ENCODE results near the gene ADGRA3.

ADGRA3 gene

DNA sequence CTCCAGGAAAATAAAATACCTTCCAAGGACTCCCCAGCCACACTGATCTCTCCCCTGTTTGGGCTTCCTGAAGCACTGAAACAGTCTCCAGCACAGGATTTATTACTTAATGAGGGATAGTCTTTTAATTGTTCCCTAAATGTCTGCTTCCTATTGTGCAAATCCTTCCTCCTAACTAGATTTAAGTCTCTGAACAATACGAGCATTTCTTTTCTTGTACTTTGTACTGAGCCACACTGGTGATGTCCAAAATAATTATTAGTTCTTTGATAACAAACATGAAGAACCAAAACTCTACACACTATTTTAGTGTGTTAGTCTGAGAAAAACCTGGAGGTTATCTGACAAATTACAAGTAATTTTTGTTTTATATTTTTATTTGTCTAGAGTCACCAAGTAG is 5.1 kb downstream of the ADGRA3 start:
- in situ Hi-C loops (cut with MboI; ENCODE audit: low sequenced_read_pairs) = no loop called here

DNA sequence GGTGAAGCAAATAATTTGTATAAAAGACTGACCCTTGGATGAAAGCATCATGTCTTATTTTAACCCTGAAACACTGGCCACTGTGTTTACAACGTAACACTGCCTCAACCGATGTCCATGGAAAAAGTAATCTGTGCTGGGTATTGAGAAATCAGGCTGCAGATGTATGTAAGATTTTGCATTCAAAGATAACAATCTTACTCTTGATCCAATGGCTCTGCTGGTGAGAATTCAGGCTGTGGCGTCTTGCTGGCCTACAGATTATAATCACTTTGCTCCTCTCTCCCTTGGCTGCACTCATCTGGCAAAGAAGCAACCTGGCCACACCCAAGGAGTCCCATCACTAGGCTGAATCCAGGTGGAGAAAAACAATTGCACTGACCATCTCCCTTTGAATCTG is 7.5 kb downstream of the ADGRA3 start:
- in situ Hi-C loops (cut with MboI; ENCODE audit: low sequenced_read_pairs) = no loop called here

DNA sequence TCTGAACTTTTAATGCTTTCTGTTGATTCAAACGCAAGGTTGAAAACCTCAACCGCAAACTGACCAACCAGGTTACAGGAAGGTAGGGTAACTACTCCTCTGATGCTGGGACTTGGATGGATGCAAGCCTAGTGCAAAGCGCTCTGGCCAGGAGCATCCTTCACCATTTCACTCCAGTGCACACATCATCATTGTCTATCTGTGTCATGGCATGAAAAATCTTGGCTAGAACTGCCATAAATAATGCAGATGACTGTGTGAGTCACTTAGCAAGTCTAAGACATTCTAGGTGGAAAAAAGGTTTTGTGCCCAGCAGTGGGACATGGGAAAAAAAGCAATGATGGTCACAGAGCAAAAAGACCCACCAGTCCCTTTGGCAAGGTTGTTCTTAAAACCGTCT is 10.9 kb downstream of the ADGRA3 start:
- in situ Hi-C loops (cut with MboI; ENCODE audit: low sequenced_read_pairs) = no loop called here

DNA sequence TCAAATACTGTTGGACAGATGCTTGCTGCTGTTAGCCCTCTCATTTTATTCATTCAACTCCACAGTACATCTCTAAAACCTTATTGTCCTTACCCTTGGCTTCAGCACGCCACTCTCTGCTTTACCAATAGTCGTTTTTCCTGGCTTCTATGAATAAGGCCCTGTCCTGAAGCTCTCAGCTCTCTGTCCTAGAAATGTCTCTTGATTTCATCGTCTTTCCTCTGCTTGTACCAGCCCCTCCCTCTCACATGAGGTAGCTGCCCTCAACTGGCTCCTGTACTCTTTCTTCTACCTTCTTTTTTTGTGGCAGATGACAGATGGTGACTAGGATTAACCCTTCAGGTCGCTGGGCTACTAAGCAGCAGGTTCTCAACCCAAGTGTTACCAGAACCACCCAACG is 11.4 kb downstream of the ADGRA3 start:
- in situ Hi-C loops (cut with MboI; ENCODE audit: low sequenced_read_pairs) = no loop called here

DNA sequence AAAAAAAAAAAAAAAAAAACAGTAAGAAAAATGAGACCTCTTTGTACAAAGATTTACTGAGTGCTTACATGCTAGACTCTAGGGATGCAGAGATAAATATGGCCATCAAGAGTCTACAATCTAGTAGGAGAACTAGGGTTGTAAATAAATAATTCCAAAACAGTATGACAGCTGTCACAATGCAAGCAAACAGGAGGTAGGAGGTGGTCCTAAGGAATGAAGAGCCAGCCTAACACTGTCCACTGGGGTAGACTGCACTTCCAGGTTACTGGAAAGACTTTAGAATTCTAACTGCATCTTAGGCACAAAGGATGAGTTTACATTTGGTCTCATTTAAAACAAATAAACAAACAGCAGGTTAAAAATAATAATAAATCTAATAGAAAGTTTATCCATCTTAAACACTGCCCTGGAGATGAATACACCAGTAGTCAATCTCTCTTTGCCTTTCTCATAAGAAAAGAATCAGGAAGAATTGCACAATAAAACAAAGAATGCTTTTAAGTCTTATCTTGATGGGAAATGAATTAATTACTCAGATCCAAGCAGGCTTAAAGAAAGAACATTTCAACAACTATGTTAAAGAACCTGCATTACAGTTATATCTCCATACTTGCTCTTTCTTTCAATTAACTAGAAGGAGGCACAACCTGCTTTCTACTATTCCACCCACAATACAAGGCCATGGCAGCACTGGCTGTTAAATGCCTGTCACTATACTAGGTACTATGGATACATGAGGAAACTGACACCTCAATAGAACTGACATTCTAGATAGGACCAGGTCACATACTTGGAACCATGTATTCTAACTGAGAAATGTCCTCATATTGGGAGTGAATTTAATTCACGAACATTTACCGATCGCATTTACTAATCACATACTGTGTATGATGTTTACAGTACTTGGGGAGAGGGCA is 12.7 kb downstream of the ADGRA3 start:
- in situ Hi-C loops (cut with MboI; ENCODE audit: low sequenced_read_pairs) = no loop called here

DNA sequence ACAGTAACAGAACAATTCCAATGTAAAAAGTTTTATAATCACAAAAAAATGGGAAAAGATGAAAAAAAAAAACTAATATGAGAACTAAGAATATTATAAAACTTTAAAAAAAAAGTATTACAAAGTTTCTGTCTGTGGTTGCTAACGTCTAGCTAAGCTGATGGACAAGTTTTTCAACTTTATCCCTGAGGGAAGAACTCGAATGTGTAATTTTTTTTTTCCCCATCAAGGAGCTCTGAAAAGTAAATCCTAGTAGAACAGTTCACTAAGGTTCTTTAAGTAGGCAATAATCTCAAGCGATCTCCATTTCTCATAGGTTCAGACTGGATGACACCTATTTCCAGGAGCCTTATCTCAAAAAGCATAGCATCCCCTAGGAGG is 14.2 kb downstream of the ADGRA3 start:
- in situ Hi-C loops (cut with MboI; ENCODE audit: low sequenced_read_pairs) = no loop called here

DNA sequence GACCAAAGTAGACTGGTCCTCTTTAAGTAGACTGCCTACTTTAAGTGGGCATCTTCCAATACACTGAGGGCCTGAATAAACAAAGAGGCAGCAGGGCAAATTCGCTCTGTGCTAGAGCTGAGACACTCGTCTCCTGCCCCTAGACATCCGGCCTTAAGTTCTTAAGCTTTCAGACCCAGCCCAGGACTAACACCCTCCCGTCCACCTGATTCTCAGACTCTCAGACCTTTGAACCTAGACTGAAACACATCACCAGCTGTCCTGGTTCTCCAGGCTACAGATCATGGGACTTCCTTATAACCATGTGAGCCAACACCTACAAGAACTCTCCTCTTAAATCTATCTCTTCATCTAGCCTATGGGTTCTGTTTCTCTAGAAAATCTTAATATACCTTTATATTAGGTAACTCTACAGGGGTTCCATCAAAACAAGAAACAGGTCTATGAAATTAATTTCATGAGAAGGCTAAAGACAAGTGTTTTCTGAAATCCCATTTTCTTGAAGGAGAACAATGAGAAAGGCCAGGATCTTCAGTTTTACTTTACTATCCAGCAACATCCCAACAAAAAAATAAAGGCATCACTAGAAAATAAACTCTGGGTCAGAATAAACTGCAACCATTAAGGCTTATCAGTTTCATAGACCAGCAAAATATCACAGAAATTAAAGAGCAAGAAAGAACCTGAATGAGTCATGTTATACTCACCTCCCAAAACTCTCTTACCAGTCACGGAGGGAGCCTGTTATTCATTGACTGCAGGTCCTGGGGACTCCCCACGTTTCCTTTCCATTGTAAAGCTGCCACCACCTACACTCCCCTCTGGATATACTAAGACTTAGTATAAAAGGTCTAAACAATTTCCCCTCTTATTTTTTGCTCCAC is 14.8 kb downstream of the ADGRA3 start:
- in situ Hi-C loops (cut with MboI; ENCODE audit: low sequenced_read_pairs) = no loop called here

DNA sequence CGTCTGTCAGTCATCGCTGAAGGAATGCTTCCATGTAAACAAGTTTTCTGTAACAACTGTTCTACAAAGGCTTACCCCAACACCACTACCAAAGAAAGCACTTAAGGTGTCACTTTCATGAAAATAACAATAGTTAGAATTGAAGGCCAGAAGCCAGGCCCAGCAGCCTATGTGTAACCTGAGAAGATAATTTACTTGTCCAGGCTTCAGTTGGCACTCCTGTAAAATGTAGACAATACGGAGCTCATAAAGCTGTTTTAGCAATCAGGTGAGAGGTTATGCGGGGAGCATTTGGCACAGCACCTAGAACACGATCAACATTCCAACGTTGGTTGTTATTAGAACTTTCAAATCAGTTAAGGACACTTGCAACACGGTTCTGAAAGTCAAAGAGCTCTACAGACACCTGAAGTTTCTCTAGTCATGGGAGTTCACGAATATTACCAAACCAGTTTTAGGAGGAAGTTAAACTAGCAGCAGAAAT is 15.7 kb downstream of the ADGRA3 start:
- in situ Hi-C loops (cut with MboI; ENCODE audit: low sequenced_read_pairs) = no loop called here

DNA sequence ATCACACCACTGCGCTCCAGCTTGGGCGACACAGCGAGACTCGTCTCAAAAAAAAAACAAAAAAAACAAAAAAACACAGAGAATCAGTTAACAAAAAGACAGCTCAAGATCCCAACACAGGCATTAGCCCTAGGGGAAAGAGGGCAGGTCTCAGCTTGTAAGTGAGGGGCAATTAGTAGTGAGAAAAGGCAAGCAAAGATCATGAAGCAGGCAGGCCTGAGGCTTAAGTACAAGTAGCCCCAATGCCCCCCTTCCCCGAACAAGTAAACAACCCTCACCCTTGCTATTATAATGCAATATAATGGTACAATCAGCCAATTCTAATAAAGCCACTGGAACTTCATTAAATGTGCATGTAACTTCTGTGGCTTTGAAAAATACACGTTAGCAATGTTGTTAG is 17.0 kb downstream of the ADGRA3 start:
- in situ Hi-C loops (cut with MboI; ENCODE audit: low sequenced_read_pairs) = no loop called here

DNA sequence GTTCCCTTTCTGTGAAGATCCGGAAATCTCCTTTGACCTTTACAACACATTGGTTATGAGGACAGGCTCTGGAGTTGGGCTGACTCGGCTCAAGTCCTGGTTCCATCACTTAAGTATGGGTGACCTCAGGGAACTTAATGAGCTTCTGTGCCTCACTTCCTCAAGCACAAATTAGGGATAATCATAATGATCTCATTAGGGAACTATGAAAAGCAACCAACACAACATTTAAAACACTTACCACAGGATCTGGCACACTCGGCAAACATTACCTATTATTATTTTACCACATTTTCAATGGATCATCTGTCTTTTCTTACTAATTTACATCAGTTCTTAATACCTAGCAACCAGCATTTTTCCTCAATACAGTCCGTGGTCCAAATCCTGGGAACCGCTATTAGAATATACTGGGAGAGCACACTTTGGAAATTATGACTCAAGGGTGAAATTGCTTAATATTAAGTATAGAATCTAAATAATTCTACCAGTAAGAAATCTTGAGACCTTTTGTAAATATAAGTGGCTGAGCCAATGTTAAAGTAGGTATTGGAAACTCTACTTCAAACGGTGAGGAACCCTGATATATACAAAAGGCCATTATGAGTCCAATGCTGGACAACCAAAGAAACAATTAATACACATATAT is 19.6 kb downstream of the ADGRA3 start:
- in situ Hi-C loops (cut with MboI; ENCODE audit: low sequenced_read_pairs) = no loop called here

DNA sequence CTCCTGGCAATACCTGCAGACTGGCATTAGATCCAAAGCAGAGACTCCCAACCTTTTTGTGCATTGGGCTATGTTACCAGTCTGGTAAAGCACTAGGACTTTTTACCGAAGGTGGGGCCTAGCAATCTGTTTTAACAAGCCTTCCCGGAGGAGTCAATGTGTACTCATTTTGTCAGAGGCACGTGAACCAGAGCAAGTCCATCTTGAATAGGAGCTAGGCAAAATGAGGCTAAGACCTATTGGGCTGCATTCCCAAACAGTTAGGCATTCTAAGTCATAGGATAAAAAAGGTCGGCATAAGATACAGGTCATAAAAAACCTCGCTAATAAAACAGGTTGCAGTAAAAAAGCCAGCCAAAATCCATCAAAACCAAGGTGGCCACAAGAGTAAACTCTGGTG is 22.3 kb downstream of the ADGRA3 start:
- in situ Hi-C loops (cut with MboI; ENCODE audit: low sequenced_read_pairs) = no loop called here

DNA sequence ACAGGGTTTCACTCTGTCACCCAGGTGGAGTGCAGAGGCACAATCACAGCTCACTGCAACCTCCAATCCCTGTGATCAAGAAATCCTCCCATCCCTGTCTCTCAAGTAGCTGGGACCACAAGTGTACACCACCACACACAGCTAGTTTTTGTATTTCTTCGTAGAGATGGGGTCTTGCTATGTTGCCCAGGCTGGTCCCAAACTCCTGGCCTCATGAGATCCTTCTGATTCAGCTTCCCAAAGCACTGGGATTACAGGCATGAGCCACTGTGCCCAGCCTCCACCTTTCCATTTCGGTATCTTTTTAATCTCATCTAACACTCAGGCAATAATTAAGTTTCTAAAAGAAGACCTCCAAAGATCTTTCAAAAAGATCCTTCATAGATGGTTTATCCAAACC is 22.9 kb downstream of the ADGRA3 start:
- in situ Hi-C loops (cut with MboI; ENCODE audit: low sequenced_read_pairs) = no loop called here

DNA sequence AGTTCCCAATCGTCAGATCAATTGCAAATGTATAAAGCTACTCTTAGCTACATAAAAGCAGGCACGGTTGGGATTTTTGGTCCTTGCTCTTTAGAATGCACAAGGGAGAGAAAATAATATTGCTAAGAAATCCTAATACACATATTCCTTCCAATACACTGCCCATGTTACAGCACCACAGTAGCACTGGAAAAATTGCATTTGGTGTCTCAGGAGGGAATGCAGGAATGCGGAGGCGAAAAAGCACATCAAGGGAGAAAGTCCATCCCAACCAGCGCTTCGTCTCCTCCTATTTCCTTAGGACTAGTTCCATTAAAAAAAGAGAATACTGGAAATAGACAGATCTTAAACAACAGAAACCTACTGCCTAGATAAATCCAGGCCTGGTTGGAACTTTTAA is 23.9 kb downstream of the ADGRA3 start:
- in situ Hi-C loops (cut with MboI; ENCODE audit: low sequenced_read_pairs) = no loop called here

DNA sequence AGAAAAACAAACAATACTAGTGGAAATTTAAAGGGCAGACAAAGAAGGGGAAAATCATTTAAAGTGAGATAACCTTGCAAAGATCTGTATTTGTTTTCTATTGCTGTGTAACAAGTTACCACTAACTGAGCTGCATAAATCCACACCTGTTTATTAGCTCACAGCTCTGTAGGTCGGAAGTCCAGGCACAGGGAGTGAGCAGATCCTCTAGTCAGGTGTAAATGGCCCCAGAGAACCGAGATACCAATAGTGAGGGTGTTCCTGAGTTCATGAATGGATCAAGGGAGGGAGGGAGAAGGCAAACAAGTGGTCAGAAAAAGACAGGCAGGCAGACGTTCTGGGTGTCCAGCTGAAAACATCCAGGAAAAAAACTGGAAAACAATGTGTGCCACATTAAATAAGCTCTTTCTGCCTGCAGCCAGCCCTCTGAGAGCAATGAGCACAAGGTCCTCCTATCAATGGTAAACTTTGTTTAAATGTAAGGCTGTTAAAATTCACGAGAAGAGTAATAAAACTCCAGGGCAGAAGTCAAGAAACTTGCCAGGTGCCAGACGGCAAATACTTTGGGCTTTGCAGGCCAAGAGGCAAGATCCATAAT is 25.0 kb downstream of the ADGRA3 start:
- in situ Hi-C loops (cut with MboI; ENCODE audit: low sequenced_read_pairs) = no loop called here

DNA sequence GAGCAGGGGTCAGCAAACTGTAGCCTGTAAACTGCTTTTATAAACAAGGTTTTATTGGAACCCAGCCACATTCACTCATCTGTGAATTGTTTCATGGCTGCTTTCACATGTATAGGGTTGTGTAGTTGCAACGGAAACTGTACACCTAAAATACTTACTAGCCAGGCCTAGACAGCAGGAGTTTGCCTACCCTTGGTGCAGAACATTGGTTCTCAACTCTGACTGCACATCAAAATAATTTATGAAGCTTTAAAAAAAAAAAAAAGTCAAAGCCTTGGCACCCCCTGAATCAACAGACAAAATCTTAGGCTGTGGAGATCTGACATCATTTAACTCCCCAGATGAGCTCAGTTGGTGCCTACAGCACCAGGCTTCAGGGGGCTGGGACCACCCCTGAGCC is 27.8 kb downstream of the ADGRA3 start:
- in situ Hi-C loops (cut with MboI; ENCODE audit: low sequenced_read_pairs) = no loop called here

DNA sequence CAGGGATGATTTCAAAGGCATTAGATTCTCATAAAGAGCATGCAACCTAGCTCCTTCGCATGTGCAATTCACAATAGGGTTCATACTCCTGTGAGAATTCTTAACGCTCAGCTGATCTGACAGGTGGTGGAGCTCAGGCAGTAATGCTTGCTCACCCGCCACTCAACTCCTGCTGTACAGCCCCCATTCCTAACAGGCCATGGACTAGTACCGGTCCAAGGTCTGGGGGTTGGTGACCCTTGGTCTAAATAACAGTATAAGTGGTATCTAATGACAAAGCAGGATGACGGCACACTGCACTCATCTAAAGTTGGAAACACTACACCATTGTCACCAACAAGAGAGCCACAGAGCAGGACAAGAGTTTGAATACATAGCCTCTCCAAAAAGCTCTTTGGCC is 28.5 kb downstream of the ADGRA3 start:
- in situ Hi-C loops (cut with MboI; ENCODE audit: low sequenced_read_pairs) = no loop called here

DNA sequence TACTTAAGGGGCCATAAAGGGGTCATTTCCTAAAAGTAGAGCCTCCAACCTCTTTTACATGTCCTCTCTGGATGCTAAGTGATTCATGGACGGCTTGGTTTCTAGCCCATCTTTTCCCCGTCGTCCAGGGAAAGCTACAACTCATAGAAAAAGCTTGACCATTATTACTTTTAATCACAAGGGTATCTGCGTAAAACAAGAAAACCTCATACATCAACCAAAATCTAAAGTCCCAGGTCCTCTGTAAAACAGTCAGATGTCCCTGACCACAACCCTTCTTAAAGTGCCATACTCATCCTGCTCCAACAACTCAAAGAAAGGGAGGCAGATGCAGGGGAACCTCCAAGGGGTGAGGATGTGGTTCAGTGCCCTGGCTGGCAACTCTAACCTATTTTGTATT is 29.6 kb downstream of the ADGRA3 start:
- in situ Hi-C loops (cut with MboI; ENCODE audit: low sequenced_read_pairs) = no loop called here

DNA sequence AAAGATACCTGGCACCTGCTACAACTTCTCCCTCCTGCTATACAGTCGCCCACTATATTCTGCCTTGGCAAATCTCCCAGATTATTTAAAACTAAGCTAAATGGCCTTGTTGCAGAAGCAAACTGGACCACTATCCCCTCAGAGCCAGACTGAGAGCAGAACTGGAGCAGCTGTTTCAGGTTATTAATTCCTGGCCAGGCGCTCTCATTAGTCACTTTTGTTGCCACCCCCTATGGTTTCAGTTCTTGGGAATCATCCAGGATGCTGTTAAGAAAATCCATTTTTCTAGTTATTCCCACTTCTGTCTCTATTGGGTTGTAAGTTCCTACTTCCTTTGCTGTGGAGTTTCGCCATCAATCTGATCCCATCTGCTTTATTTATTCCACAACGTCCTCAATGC is 30.1 kb downstream of the ADGRA3 start:
- in situ Hi-C loops (cut with MboI; ENCODE audit: low sequenced_read_pairs) = no loop called here

DNA sequence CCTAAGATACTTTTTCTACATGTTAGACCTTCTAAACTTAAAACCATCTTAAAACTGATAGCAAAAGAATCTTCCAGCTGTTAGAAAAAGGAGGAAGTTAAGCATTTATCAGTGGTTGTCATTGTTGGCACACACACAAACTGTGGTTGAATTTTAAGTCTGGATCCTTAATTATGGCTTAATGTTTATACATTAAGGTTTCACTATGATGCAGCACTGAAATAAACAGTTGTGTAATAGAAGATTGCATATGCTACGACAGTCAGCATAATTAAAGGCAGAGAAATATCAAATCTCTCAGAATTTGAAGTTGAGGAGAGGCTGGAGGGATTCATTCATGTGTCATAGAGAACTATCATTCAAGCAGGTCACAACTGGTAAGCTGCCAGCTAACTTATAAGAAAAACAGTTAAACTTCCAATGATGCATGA is 32.3 kb downstream of the ADGRA3 start:
- in situ Hi-C loops (cut with MboI; ENCODE audit: low sequenced_read_pairs) = no loop called here

DNA sequence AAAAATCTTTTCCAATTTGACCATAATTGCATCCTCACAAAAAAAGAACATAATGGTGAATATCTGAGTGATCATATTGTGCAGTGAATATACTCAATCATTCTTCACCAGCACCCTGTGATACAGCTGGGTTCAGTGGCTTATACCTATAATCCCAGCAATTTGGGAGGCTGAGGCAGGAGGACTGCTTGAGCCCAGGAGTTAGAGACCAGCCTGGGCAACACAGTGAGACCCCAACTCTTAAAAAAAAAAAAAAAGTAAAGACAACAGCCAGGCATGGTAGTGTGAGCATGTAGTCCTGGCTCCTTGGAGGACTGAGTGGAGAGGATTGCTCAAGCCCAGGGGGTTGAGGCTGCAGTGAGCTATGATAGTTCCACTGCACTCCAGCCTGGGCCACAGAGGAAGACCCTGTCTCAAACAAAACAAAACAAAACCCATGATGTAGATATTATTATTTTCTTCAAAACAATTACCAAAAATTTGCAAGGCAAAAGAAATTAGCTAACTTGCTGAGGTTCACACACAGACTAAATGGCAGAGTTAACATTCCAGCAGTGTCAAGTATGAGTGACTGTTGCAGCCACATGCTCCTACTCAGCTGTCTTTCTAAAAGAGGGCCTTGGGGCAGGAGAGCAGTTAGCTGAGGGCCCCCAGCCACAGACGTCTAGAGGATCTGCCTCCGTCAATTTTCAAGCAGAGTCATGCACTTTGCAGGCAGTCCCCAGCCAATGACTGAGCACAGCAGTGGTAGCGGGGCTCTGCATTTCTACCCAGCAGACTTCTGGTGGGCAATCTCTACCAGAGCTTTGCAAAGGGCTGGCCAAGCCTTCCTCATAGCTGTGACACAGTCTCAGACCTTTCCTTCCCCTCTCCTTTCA is 33.4 kb downstream of the ADGRA3 start:
- in situ Hi-C loops (cut with MboI; ENCODE audit: low sequenced_read_pairs) = no loop called here

Measured in HL-60/S4 (cell line).